Pancreas (tissue), 10 donors: Measurements from ENCODE around the gene H2AZ1. TPM values are rescaled to one million over a fixed set of nuclear protein-coding genes. Genes with fewer than 3 reads are reported as not detected.

ENCODE experiments used
- ATAC-seq, 4 donors: fragments of 200-7000 bp; cut with Tn5 transposase; one replicate each; pipeline versions ENCODE4 v1.8.0 to v1.9.1; 2020; ENCODE audit warnings: mild to moderate bottlenecking in 4 of 4, moderate library complexity in 4 of 4
- DNase-seq, 6 donors: peaks; one replicate each; pipeline ENCODE4 v3.0.0-alpha.2; 2020
- FAIRE-seq: peaks from 2 replicates; lab custom pipeline; 2012; peaks lifted over from hg19 to GRCh38; lab: Jason Lieb, UNC
- H3K27ac ChIP-seq, 4 donors: fragments of 200-600 bp; sonication (generic); 1 replicate in 3 of 4; 2 replicates in 1 of 4; pipeline versions ENCODE4 v1.5.0 to v1.8.0; 2020
- H3K27me3 ChIP-seq, 4 donors: fragments of 200-600 bp; one replicate each; pipeline ENCODE4 v1.8.0; 2021
- H3K36me3 ChIP-seq, 3 donors: fragments of 200-600 bp; sonication (generic) in 1 of 3; one replicate each; pipeline versions ENCODE4 v1.5.0 to v1.8.0; 2020 to 2021
- H3K4me1 ChIP-seq, 3 donors: fragments of 200-600 bp; one replicate each; pipeline ENCODE4 v1.8.0; 2021
- H3K4me3 ChIP-seq, 4 donors: fragments of 200-600 bp; sonication (generic) in 2 of 4; one replicate each; pipeline versions ENCODE4 v1.5.0 to v1.8.0; 2020 to 2021
- H3K9me3 ChIP-seq, 4 donors: fragments of 200-600 bp; one replicate each; pipeline ENCODE4 v1.8.0; 2021
- WGBS, 2 donors: extraction: QIAGEN DNeasy Blood & Tissue Kit; methylation state at CpG; one replicate each; pipeline ENCODE4 v1.1.7; 2013; 5-methylcytosine and 5-hydroxymethylcytosine counted together
- intact Hi-C, 3 donors: fragments of 100-400 bp; cut with DNase I; formaldehyde crosslinking; loops; one replicate each; pipeline versions ENCODE4 v1.11.1 to v1.14.2; 2022
- polyA plus RNA-seq, 2 donors: library from polyadenylated mRNA; stranded (reverse); fragments of 200-250 nt; gene quantifications; one replicate each; pipeline ENCODE4 v1.2.3, GENCODE V29; 2013
- total RNA-seq, 6 donors: library from RNA; stranded (reverse); fragmentation: NEBNext Ultra II Directional in 4 of 6; extraction: Animal tissue kit (Norgen Biotek cat#: 25700) in 4 of 6; gene quantifications; one replicate each; pipeline versions ENCODE4 v1.2.1 to v1.2.4, GENCODE V29; 2021 to 2023
- TF ChIP-seq, protein P1 (sequence below), 4 donors: fragments of 200-600 bp; sonication (generic) in 3 of 4; IDR thresholded peaks; one replicate each; pipeline versions ENCODE4 v1.5.0 to v1.8.0; 2021; ENCODE audit warnings: antibody characterized with exemption in 4 of 4
- donor health status: healthy with polysubstance abuse.
- donor health status: DM: no; HTN: no; CAD: no; lungs with moderate emphysema.
- donor health status: DM: no; HTN: no; CAD: no.
- donor health status: control.
- donor health status: control.
- donor health status: Bipolar disorder and iron deficiency.
- donor health status: DM: yes; HTN: yes; CAD: no.
- donor health status: DM: no; HTN: no; CAD: no.
- donor health status: DM: no; HTN: no; CAD: no.
- donor health status: DM: yes; HTN: yes; CAD: no.

Gene H2AZ1
- total and polyA plus RNA-seq, 8 donors, result 25.1 to 91.5 (median 43.7) TPM

DNA sequence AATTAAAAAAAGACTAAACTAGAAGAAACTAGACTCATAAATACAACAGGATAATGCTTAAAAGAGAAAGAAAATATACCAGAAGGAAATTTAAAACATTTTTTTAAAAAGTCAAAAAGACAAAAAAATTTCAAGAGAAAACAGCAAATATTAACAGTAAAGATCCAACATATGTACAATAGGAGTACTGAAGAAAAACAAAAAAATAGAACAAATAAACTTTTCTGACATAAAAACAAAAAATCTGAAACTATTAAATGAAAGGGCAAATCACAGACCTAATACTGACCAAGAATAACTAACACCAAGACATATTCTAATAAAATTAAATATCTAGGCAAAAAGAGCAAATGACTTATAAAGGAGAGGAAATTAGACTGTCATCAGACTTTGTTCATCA, 15.2 kb downstream of the H2AZ1 start:
- intact Hi-C loops, result no loop called here
- Histone ChIP-seq H3K27me3 (no peaks in the 10 kb centered on the region), H3K36me3 (no peaks in the 10 kb centered on the region), H3K4me1 (no peaks in the 10 kb centered on the region), H3K9me3 (no peaks in the 10 kb centered on the region), H3K27ac (no peak overlapping the region), H3K4me3 (no peak overlapping the region)
- peak; percentile 93 for FAIRE-seq
- no peak for DNase-seq
- ATAC-seq, result no peak
- TF ChIP-seq, protein P1, sequence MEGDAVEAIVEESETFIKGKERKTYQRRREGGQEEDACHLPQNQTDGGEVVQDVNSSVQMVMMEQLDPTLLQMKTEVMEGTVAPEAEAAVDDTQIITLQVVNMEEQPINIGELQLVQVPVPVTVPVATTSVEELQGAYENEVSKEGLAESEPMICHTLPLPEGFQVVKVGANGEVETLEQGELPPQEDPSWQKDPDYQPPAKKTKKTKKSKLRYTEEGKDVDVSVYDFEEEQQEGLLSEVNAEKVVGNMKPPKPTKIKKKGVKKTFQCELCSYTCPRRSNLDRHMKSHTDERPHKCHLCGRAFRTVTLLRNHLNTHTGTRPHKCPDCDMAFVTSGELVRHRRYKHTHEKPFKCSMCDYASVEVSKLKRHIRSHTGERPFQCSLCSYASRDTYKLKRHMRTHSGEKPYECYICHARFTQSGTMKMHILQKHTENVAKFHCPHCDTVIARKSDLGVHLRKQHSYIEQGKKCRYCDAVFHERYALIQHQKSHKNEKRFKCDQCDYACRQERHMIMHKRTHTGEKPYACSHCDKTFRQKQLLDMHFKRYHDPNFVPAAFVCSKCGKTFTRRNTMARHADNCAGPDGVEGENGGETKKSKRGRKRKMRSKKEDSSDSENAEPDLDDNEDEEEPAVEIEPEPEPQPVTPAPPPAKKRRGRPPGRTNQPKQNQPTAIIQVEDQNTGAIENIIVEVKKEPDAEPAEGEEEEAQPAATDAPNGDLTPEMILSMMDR (IDR thresholded peaks at IDR 0.05), result no peak

DNA sequence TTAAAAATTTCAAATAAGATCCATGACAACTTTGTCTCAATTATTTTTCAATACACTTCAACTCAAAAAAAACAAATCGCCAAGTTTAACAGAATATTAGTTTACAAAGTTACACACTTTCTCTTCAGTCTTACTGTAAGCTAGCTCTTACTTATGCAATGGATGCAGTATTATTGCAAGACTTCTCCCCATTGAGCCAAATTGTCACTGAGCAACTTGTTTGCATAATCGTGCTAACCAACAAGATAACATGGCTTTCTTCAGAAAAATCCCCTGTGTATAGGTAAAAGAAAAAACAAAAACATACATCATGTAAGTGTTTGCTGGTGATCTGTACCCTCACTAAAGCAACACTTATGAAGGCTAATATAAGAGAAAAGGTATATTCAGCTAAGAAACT, 22.5 kb downstream of the H2AZ1 start:
- TF ChIP-seq, protein P1 (IDR thresholded peaks at IDR 0.05), result no peak

DNA sequence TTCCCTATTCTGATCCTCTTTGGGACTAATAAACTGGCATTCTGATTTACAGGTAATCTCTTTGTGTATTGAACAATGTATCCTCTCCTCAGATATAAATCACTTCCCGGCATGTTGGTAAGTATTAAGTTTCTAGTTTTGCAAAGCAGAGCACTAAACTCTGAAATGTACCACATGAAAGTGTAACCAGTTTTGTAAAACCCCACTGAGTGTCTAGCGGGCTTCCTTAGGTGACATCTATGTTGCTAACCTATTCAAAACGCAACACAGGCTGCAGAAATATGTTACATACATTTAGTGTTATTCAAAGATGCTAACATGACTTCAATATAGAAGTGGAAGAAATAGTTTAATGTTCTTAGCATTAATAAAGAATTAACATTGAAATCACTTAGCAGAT, 28.9 kb downstream of the H2AZ1 start:
- TF ChIP-seq, protein P1 (IDR thresholded peaks at IDR 0.05), result no peak

More for the DNA sequence above, 22.5 kb downstream of the H2AZ1 start:
- Histone ChIP-seq H3K27me3 (no peaks in the 10 kb centered on the region), H3K4me1 (no peaks in the 10 kb centered on the region), H3K27ac (no peak overlapping the region), H3K9me3 (no peaks in the 10 kb centered on the region), H3K36me3 (no peaks in the 10 kb centered on the region), H3K4me3 (no peak overlapping the region)
- intact Hi-C loops, result no loop called here
- WGBS, 2 donors, result 63 to 74% methylated on average over 2 of the region's 2 CpGs
- DNase-seq (no peak), FAIRE-seq (no peak), ATAC-seq (no peak)

DNA sequence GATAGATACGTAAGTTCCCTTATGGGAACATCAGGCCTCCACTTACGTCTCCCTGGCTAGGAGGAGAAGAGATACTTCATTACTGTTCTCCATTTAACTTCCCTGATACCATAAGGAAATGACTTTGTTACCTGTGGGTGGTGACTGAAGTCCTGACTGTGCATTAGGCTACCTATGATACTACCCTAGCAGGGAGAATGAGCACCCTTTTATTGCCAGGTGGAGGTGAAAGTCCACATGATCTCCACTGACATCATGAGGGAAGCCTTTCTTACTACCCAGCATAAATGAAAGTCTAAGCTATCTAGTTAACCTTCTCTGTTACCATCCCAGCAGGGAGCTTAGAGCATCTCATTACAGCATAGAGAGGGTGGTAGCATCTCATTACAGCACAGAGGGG, 31.4 kb downstream of the H2AZ1 start:
- H3K27ac ChIP-seq, result no peak overlapping the region
- WGBS, 2 donors, result 99 to 100% methylated on average over 2 of the region's 2 CpGs
- no peak overlapping the region for H3K4me3 ChIP-seq
- no peaks in the 10 kb centered on the region for H3K36me3 ChIP-seq
- FAIRE-seq (no peak), DNase-seq (no peak), ATAC-seq (no peak)
- no peaks in the 10 kb centered on the region for H3K27me3 ChIP-seq
- no peaks in the 10 kb centered on the region for H3K9me3 ChIP-seq
- H3K4me1 ChIP-seq, result no peaks in the 10 kb centered on the region
- TF ChIP-seq, protein P1 (IDR thresholded peaks at IDR 0.05), result no peak
- intact Hi-C loops, result no loop called here

More for the DNA sequence above, 28.9 kb downstream of the H2AZ1 start:
- FAIRE-seq (no peak), DNase-seq (no peak), ATAC-seq (no peak)
- H3K4me1 ChIP-seq, result no peaks in the 10 kb centered on the region
- H3K27ac ChIP-seq, result no peak overlapping the region
- no peaks in the 10 kb centered on the region for H3K27me3 ChIP-seq
- intact Hi-C loops, result no loop called here
- WGBS, 2 donors, result 96% methylated on average over 3 of the region's 3 CpGs
- H3K36me3 ChIP-seq, result no peaks in the 10 kb centered on the region
- no peaks in the 10 kb centered on the region for H3K9me3 ChIP-seq
- no peak overlapping the region for H3K4me3 ChIP-seq

DNA sequence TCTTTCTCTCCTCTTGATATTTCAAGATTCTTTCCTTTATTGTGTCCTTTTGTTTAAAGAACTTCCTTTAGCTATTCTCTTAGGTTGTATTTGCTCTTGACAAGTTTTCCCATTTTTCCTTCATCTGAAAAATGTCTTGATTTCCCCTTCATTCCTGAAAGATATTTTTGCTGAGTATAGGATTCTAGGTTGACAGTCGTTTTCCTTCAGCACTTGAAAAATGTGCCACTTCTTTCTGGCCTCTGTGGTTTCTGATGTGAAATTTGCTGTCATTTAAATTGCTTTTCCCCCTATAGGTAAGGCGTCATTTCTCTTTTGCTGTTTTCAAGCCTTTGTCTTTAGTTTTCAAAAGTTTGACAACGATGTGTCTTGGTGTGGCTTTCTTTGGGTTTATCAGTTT, 32.5 kb downstream of the H2AZ1 start:
- H3K4me1 ChIP-seq, result no peaks in the 10 kb centered on the region
- 95 to 97% methylated on average over 3 of the region's 3 CpGs for WGBS, 2 donors
- ATAC-seq (no peak), DNase-seq (no peak), FAIRE-seq (no peak)
- TF ChIP-seq, protein P1 (IDR thresholded peaks at IDR 0.05), result no peak
- H3K4me3 ChIP-seq, result no peak overlapping the region
- H3K9me3 ChIP-seq, result no peaks in the 10 kb centered on the region
- no peak overlapping the region for H3K27ac ChIP-seq
- intact Hi-C loops, result no loop called here
- H3K27me3 ChIP-seq, result no peaks in the 10 kb centered on the region
- H3K36me3 ChIP-seq, result no peaks in the 10 kb centered on the region
